RKO (cell line): ENCODE results near the gene VRK2.
"Not testable (repeated sequence)": the region's sequence is repeated elsewhere in the genome, so short reads cannot be mapped to it uniquely, and the experiment has no call there.

Experiments
- DNase-seq: peaks from one replicate; pipeline ENCODE4 v3.0.0-alpha.2; 2016; ENCODE audit warnings: low spot score

Gene VRK2

GRCh38 chr2:58055033-58055786, 8.6 kb downstream of the VRK2 start:
- no peak for DNase-seq

- no peak for DNase-seq
Observed at GRCh38 chr2:58056192-58056916, 9.7 kb downstream of the VRK2 start.

GRCh38 chr2:58057707-58058530, 11.3 kb downstream of the VRK2 start:
- DNase-seq, result no peak

- DNase-seq, result peak; percentile 4
Observed at GRCh38 chr2:58063641-58064040, 17.0 kb downstream of the VRK2 start.

GRCh38 chr2:58064086-58064485, 17.5 kb downstream of the VRK2 start:
- no peak for DNase-seq

- DNase-seq, result no peak
Observed at GRCh38 chr2:58065248-58065647, 18.6 kb downstream of the VRK2 start.

GRCh38 chr2:58067001-58067400, 20.4 kb downstream of the VRK2 start:
- no peak for DNase-seq

- DNase-seq, result no peak
Observed at GRCh38 chr2:58070765-58071164, 24.2 kb downstream of the VRK2 start.

GRCh38 chr2:58072102-58072501, 25.5 kb downstream of the VRK2 start:
- DNase-seq, result no peak

- no peak for DNase-seq
Observed at GRCh38 chr2:58073008-58073407, 26.4 kb downstream of the VRK2 start.

GRCh38 chr2:58073751-58074150, 27.1 kb downstream of the VRK2 start:
- DNase-seq, result no peak

GRCh38 chr2:58081000-58081399, 34.4 kb downstream of the VRK2 start:
- no peak for DNase-seq

GRCh38 chr2:58089081-58089480, 42.5 kb downstream of the VRK2 start:
- DNase-seq, result no peak

- not testable (repeated sequence) for DNase-seq
Observed at GRCh38 chr2:58092772-58093171, 46.2 kb downstream of the VRK2 start.

- no peak for DNase-seq
Observed at GRCh38 chr2:58097025-58097424, 50.4 kb downstream of the VRK2 start.

- peak; percentile 69 for DNase-seq
Observed at GRCh38 chr2:58098254-58099095, 51.9 kb downstream of the VRK2 start.

GRCh38 chr2:58099096-58099769, 52.6 kb downstream of the VRK2 start:
- DNase-seq, result no peak

GRCh38 chr2:58101500-58101899, 54.9 kb downstream of the VRK2 start:
- no peak for DNase-seq

GRCh38 chr2:58106896-58107295, 60.3 kb downstream of the VRK2 start:
- no peak for DNase-seq

GRCh38 chr2:58107803-58108710, 61.5 kb downstream of the VRK2 start:
- peak; percentile 90 for DNase-seq
